Measurements from ENCODE around the gene OSTC.
"Not testable (repeated sequence)": the region's sequence is repeated elsewhere in the genome, so short reads cannot be mapped to it uniquely, and the experiment has no call there.

The OSTC gene

GRCh38 chr4:108649863-108650211, 562 bp upstream of the OSTC start:
- no peak for DNase-seq

GRCh38 chr4:108651014-108651791, 804 bp downstream of the OSTC start:
- DNase-seq = no peak

GRCh38 chr4:108662629-108663028, 12.2 kb downstream of the OSTC start:
- no peak for DNase-seq

- DNase-seq = no peak
Measured at GRCh38 chr4:108674356-108674977, 24.1 kb downstream of the OSTC start.

GRCh38 chr4:108681321-108681809, 31.0 kb downstream of the OSTC start:
- DNase-seq = no peak

GRCh38 chr4:108683479-108683878, 33.1 kb downstream of the OSTC start:
- DNase-seq = no peak

- no peak for DNase-seq
Measured at GRCh38 chr4:108685036-108685686, 34.8 kb downstream of the OSTC start.

GRCh38 chr4:108690738-108691137, 40.3 kb downstream of the OSTC start:
- no peak for DNase-seq

- DNase-seq = no peak
Measured at GRCh38 chr4:108693211-108693610, 42.8 kb downstream of the OSTC start.

GRCh38 chr4:108693819-108694218, 43.4 kb downstream of the OSTC start:
- DNase-seq = no peak

GRCh38 chr4:108694423-108694822, 44.0 kb downstream of the OSTC start:
- no peak for DNase-seq

GRCh38 chr4:108695062-108695461, 44.7 kb downstream of the OSTC start:
- DNase-seq = no peak

GRCh38 chr4:108696160-108696559, 45.8 kb downstream of the OSTC start:
- DNase-seq = no peak

GRCh38 chr4:108700081-108700757, 49.8 kb downstream of the OSTC start:
- no peak for DNase-seq

- DNase-seq = no peak
Measured at GRCh38 chr4:108702960-108703359, 52.6 kb downstream of the OSTC start.

- no peak for DNase-seq
Measured at GRCh38 chr4:108703370-108703769, 53.0 kb downstream of the OSTC start.

- DNase-seq = no peak
Measured at GRCh38 chr4:108703966-108704365, 53.6 kb downstream of the OSTC start.

- DNase-seq = no peak
Measured at GRCh38 chr4:108706289-108706688, 55.9 kb downstream of the OSTC start.

- no peak for DNase-seq
Measured at GRCh38 chr4:108709234-108709633, 58.8 kb downstream of the OSTC start.

- no peak for DNase-seq
Measured at GRCh38 chr4:108709722-108710121, 59.3 kb downstream of the OSTC start.

- not testable (repeated sequence) for DNase-seq
Measured at GRCh38 chr4:108710578-108710977, 60.2 kb downstream of the OSTC start.

- DNase-seq = no peak
Measured at GRCh38 chr4:108714880-108715279, 64.5 kb downstream of the OSTC start.

GRCh38 chr4:108716340-108716739, 65.9 kb downstream of the OSTC start:
- DNase-seq = no peak

All from NCI-H1105 (cell line).